HG03095 (cell line): ENCODE measurements around the gene CCND3.
A peak's percentile ranks its signal among the peaks of the same experiment; 100 is the strongest.

ENCODE experiments used
- ATAC-seq: cut with Tn5 transposase; IDR thresholded peaks from one replicate; pipeline ENCODE4 v1.9.1; 2021; ENCODE audit warnings: moderate library complexity; ENCODE audit not compliant: unreplicated experiment

Gene CCND3

GRCh38 chr6:41941280-41942066 is at the start of gene CCND3:
CCND3 (minus strand) TSS chr6:41941808; CDS start chr6:41941649, 159 bp downstream.
- ATAC-seq = peak; percentile 86

GRCh38 chr6:41986339-41986738 is 44.7 kb upstream of the CCND3 start:
- no peak for ATAC-seq

GRCh38 chr6:41984623-41985022 is 43.0 kb upstream of the CCND3 start:
- ATAC-seq = no peak

GRCh38 chr6:41976794-41977484 is 35.3 kb upstream of the CCND3 start:
- ATAC-seq = no peak

GRCh38 chr6:41975276-41975675 is 33.7 kb upstream of the CCND3 start:
- no peak for ATAC-seq

- no peak for ATAC-seq
Measured at GRCh38 chr6:41974281-41974825, 32.7 kb upstream of the CCND3 start.

- no peak for ATAC-seq
Measured at GRCh38 chr6:41972826-41973225, 31.2 kb upstream of the CCND3 start.

GRCh38 chr6:41970436-41970846 is 28.8 kb upstream of the CCND3 start:
- ATAC-seq = no peak

- no peak for ATAC-seq
Measured at GRCh38 chr6:41967312-41968287, 26.0 kb upstream of the CCND3 start.

- no peak for ATAC-seq
Measured at GRCh38 chr6:41966961-41967311, 25.3 kb upstream of the CCND3 start.

- ATAC-seq = no peak
Measured at GRCh38 chr6:41966214-41966920, 24.8 kb upstream of the CCND3 start.

GRCh38 chr6:41965429-41966213 is 24.0 kb upstream of the CCND3 start:
- no peak for ATAC-seq

GRCh38 chr6:41964201-41964887 is 22.7 kb upstream of the CCND3 start:
- ATAC-seq = no peak

- no peak for ATAC-seq
Measured at GRCh38 chr6:41963371-41963770, 21.8 kb upstream of the CCND3 start.

GRCh38 chr6:41960028-41960427 is 18.4 kb upstream of the CCND3 start:
- ATAC-seq = no peak

GRCh38 chr6:41958022-41958856 is 16.6 kb upstream of the CCND3 start:
- ATAC-seq = no peak

- no peak for ATAC-seq
Measured at GRCh38 chr6:41957117-41957516, 15.5 kb upstream of the CCND3 start.

- ATAC-seq = no peak
Measured at GRCh38 chr6:41955412-41955811, 13.8 kb upstream of the CCND3 start.
